Measurements from ENCODE around the gene PACRG. TPM values are rescaled to one million over a fixed set of nuclear protein-coding genes. Genes with fewer than 3 reads are reported as not detected.

Gene PACRG
- total and polyA plus RNA-seq, 2 donors (not counting 3 experiments of a cell fraction or from before 2014, with no cell fraction given), result 0.08 TPM; not detected in 1

- dilution Hi-C loops (cut with MboI; ENCODE audit: extremely low pct_ligation_motif_present, low sequenced_read_pairs) (no loop called here), intact Hi-C loops (cut with micrococcal nuclease) (no loop called here)
- DNase-seq (ENCODE audit: low read depth, low spot score), result no peak
- Histone ChIP-seq H3K4me1 (ENCODE audit: control insufficient read depth, extremely low read depth, insufficient read depth, low read length) (no peaks in the 10 kb centered on the region), H3K9me1 (replicated peaks; ENCODE audit: control insufficient read depth, extremely low read depth, insufficient read depth, low read length) (no peaks in the 10 kb centered on the region), H3K9me3 (replicated peaks; ENCODE audit: control insufficient read depth, insufficient read depth, low read length) (no peaks in the 10 kb centered on the region), H2AFZ (ENCODE audit: low read depth, low read length) (no peak overlapping the region), H3K4me2 (ENCODE audit: insufficient read depth, low read length) (no peak overlapping the region), H4K20me1 (replicated peaks; ENCODE audit: control insufficient read depth, extremely low read depth, insufficient read depth, low read length) (no peaks in the 10 kb centered on the region), H3K27me3 (ENCODE audit: control insufficient read depth in 2 of 2, insufficient read depth in 2 of 2, low read length in 2 of 2) (no peaks in the 10 kb centered on the region), H3K36me3 (ENCODE audit: control insufficient read depth in 2 of 2, extremely low read depth in 1 of 2, insufficient read depth in 2 of 2, low read length in 2 of 2) (no peaks in the 10 kb centered on the region), H3K9ac (replicated peaks; ENCODE audit: extremely low read depth, insufficient read depth, low read length) (no peak overlapping the region), H3K27ac (ENCODE audit: insufficient read depth, low read depth, low read length) (no peak overlapping the region), H3K4me3 (replicated peaks in 1 of 3; ENCODE audit: insufficient read depth in 1 of 3, low read depth in 1 of 3, low read length in 3 of 3) (no peak overlapping the region), H3K79me2 (ENCODE audit: control insufficient read depth, insufficient read depth, low read length) (no peaks in the 10 kb centered on the region)
- no peak for FAIRE-seq
- TF ChIP-seq, protein P1, sequence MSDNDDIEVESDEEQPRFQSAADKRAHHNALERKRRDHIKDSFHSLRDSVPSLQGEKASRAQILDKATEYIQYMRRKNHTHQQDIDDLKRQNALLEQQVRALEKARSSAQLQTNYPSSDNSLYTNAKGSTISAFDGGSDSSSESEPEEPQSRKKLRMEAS (IDR thresholded peaks at IDR 0.05; ENCODE audit: insufficient read depth, insufficient read length), result no peak
- no peak for TF ChIP-seq EZH2 (IDR thresholded peaks at IDR 0.05; ENCODE audit: borderline replicate concordance, low read depth, low read length, severe bottlenecking)
- TF ChIP-seq CTCF (IDR thresholded peaks at IDR 0.05; ENCODE audit: extremely low read depth in 1 of 2, insufficient read depth in 1 of 2, low read depth in 1 of 2, low read length in 2 of 2), result no peak
- no peak for TF ChIP-seq POLR2A (IDR thresholded peaks at IDR 0.05; ENCODE audit: low read depth, low read length)
- TF ChIP-seq JUN (IDR thresholded peaks at IDR 0.05; ENCODE audit: borderline replicate concordance, insufficient read depth, insufficient read length, low read depth), result no peak
- no peak for TF ChIP-seq MYC (IDR thresholded peaks at IDR 0.05; ENCODE audit: low read depth, low read length)
- TF ChIP-seq POLR2AphosphoS5 (IDR thresholded peaks at IDR 0.05; ENCODE audit: insufficient read depth, low read depth, low read length), result no peak
- TF ChIP-seq GATA2 (IDR thresholded peaks at IDR 0.05; ENCODE audit: insufficient read depth, insufficient read length, low read depth, low read length), result no peak
- no peak for TF ChIP-seq FOS (IDR thresholded peaks at IDR 0.05; ENCODE audit: borderline replicate concordance, insufficient read depth, low read length)
- BruUV-seq (replicated peaks), result no TSS peak
- ChIA-PET CTCF (no interaction called here), POLR2A (no interaction called here)
Measured at GRCh38 chr6:162750776-162751175, 23.0 kb downstream of the PACRG start.
